Trophoblast cell (in vitro differentiated cells and primary cell): ENCODE data around the gene ZNF217.
A peak's percentile ranks its signal among the peaks of the same experiment; 100 is the strongest.
"Not testable (repeated sequence)": the region's sequence is repeated elsewhere in the genome, so short reads cannot be mapped to it uniquely, and the experiment has no call there.

ENCODE experiments used
- DNase-seq, 2 donors: peaks; one replicate each; pipeline ENCODE4 v3.0.0-alpha.2; 2016
- H2AFZ ChIP-seq: 2 replicates; pipeline ENCODE4 v1.6.1; 2013; ENCODE audit warnings: low read length, moderate library complexity, mild to moderate bottlenecking; ENCODE audit not compliant: insufficient read depth, poor library complexity
- H2AK5ac ChIP-seq: 2 replicates; pipeline ENCODE4 v1.6.1; 2013; ENCODE audit warnings: mild to moderate bottlenecking, low read length
- H2BK120ac ChIP-seq: 2 replicates; pipeline ENCODE4 v1.6.1; 2013; ENCODE audit warnings: low read length, mild to moderate bottlenecking, moderate library complexity; ENCODE audit not compliant: insufficient read depth, poor library complexity
- H2BK12ac ChIP-seq: 2 replicates; pipeline ENCODE4 v1.6.1; 2013; ENCODE audit warnings: mild to moderate bottlenecking, low read length, moderate library complexity
- H2BK5ac ChIP-seq: 2 replicates; pipeline ENCODE4 v1.6.1; 2013; ENCODE audit warnings: low read length, low read depth, moderate library complexity, mild to moderate bottlenecking; ENCODE audit not compliant: poor library complexity
- H3K14ac ChIP-seq: 2 replicates; pipeline ENCODE4 v1.6.1; 2013; ENCODE audit warnings: mild to moderate bottlenecking, low read length
- H3K18ac ChIP-seq: 2 replicates; pipeline ENCODE4 v1.6.1; 2013; ENCODE audit warnings: mild to moderate bottlenecking, low read length
- H3K23ac ChIP-seq: 2 replicates; pipeline ENCODE4 v1.6.1; 2013; ENCODE audit warnings: low read length
- H3K27ac ChIP-seq: 2 replicates; pipeline ENCODE4 v1.5.1; 2013; ENCODE audit warnings: low read depth, mild to moderate bottlenecking, inconsistent platforms, low read length, moderate library complexity
- H3K27me3 ChIP-seq: 2 replicates; pipeline ENCODE4 v1.6.1; 2013; ENCODE audit warnings: inconsistent platforms, mild to moderate bottlenecking, low read length, moderate library complexity; ENCODE audit not compliant: insufficient read depth
- H3K36me3 ChIP-seq, 2 experiments: 1 replicate in 1 of 2; 2 replicates in 1 of 2; pipeline ENCODE4 v1.6.1; 2013; ENCODE audit warnings: low read length in 2 of 2, mild to moderate bottlenecking in 2 of 2, moderate library complexity in 1 of 2; ENCODE audit not compliant: insufficient read depth in 2 of 2, control insufficient read depth in 1 of 2
- H3K4ac ChIP-seq: 2 replicates; pipeline ENCODE4 v1.6.1; 2013; ENCODE audit warnings: low read depth, mild to moderate bottlenecking, low read length, moderate library complexity
- H3K4me1 ChIP-seq, 2 experiments: 1 replicate in 1 of 2; 2 replicates in 1 of 2; pipeline ENCODE4 v1.6.1; 2013; ENCODE audit warnings: low read length in 2 of 2, mild to moderate bottlenecking in 2 of 2, moderate library complexity in 1 of 2; ENCODE audit not compliant: insufficient read depth in 2 of 2, control insufficient read depth in 1 of 2
- H3K4me2 ChIP-seq: 2 replicates; pipeline ENCODE4 v1.6.1; 2013; ENCODE audit warnings: inconsistent platforms, mild to moderate bottlenecking, low read length, moderate library complexity
- H3K4me3 ChIP-seq: 2 replicates; pipeline ENCODE4 v1.5.1; 2013; ENCODE audit warnings: mild to moderate bottlenecking, low read depth, low read length, inconsistent platforms
- H3K79me1 ChIP-seq: one replicate; pipeline ENCODE4 v1.6.1; 2013; ENCODE audit warnings: low read length
- H3K79me2 ChIP-seq: 2 replicates; pipeline ENCODE4 v1.6.1; 2013; ENCODE audit warnings: low read length, mild to moderate bottlenecking; ENCODE audit not compliant: control insufficient read depth, insufficient read depth, poor library complexity
- H3K9ac ChIP-seq: 2 replicates; pipeline ENCODE4 v1.6.1; 2013; ENCODE audit warnings: mild to moderate bottlenecking, low read length
- H3K9me3 ChIP-seq: 2 replicates; pipeline ENCODE4 v1.6.1; 2013; ENCODE audit warnings: low read depth, mild to moderate bottlenecking, control low read depth, inconsistent platforms, low read length; ENCODE audit not compliant: insufficient read depth
- H4K12ac ChIP-seq: 2 replicates; pipeline ENCODE4 v1.6.1; 2013; ENCODE audit warnings: low read depth, mild to moderate bottlenecking, low read length, moderate library complexity
- H4K8ac ChIP-seq: 2 replicates; pipeline ENCODE4 v1.6.1; 2013; ENCODE audit warnings: low read depth, mild to moderate bottlenecking, low read length, moderate library complexity
- H4K91ac ChIP-seq: one replicate; pipeline ENCODE4 v1.6.1; 2013; ENCODE audit warnings: low read depth, mild to moderate bottlenecking, low read length, moderate library complexity
- WGBS: extraction: QIAGEN DNeasy Blood & Tissue Kit; methylation state at CpG from one replicate; pipeline ENCODE4 v1.1.7; 2013; ENCODE audit warnings: missing lambda C conversion rate; ENCODE audit not compliant: insufficient read length, insufficient coverage; ENCODE audit errors: extremely low coverage; 5-methylcytosine and 5-hydroxymethylcytosine counted together

The ZNF217 gene

GRCh38 chr20:53608071-53608455 is 14.4 kb upstream of the ZNF217 start:
- H3K23ac ChIP-seq = no peak overlapping the region
- H3K4me1 ChIP-seq = peaks cover 2 to 17% of the 10 kb centered on the region in 2 experiments
- no peak overlapping the region for H2BK5ac ChIP-seq
- no peaks in the 10 kb centered on the region for H3K27me3 ChIP-seq
- no peak overlapping the region for H3K18ac ChIP-seq
- H2AFZ ChIP-seq = no peak overlapping the region
- peaks cover 13% of the 10 kb centered on the region for H3K79me1 ChIP-seq
- H2AK5ac ChIP-seq = peak overlapping the region; percentile 90
- DNase-seq = no peak
- H3K4me2 ChIP-seq = no peak overlapping the region
- peak overlapping the region; percentile 80 for H2BK120ac ChIP-seq
- WGBS = no CpG with 5 or more reads among the region's 23 CpGs
- H3K14ac ChIP-seq = no peak overlapping the region
- H4K12ac ChIP-seq = no peak overlapping the region
- no peak overlapping the region for H4K8ac ChIP-seq
- H3K79me2 ChIP-seq = no peaks in the 10 kb centered on the region
- H3K4me3 ChIP-seq = no peak overlapping the region
- H3K36me3 ChIP-seq = no peaks in the 10 kb centered on the region
- peak overlapping the region; percentile 93 for H2BK12ac ChIP-seq
- no peak overlapping the region for H3K9ac ChIP-seq
- H3K27ac ChIP-seq = no peak overlapping the region
- H3K4ac ChIP-seq = no peak overlapping the region
- no peaks in the 10 kb centered on the region for H3K9me3 ChIP-seq
- H4K91ac ChIP-seq = peak overlapping the region; percentile 78

- no CpG with 5 or more reads among the region's 8 CpGs for WGBS
- H3K4me2 ChIP-seq = no peak overlapping the region
- no peak overlapping the region for H2AFZ ChIP-seq
- no peak overlapping the region for H3K27ac ChIP-seq
- peak in 1 of 2 donors; percentile 42 for DNase-seq
- H3K4me3 ChIP-seq = no peak overlapping the region
- H3K9me3 ChIP-seq = no peaks in the 10 kb centered on the region
- H2BK120ac ChIP-seq = no peak overlapping the region
- no peaks in the 10 kb centered on the region for H3K36me3 ChIP-seq
- H3K14ac ChIP-seq = peak overlapping the region; percentile 40
- peak overlapping the region; percentile 7 for H4K8ac ChIP-seq
- peak overlapping the region; percentile 11 for H4K91ac ChIP-seq
- no peak overlapping the region for H3K9ac ChIP-seq
- H3K79me2 ChIP-seq = no peaks in the 10 kb centered on the region
- H2BK5ac ChIP-seq = no peak overlapping the region
- H3K27me3 ChIP-seq = no peaks in the 10 kb centered on the region
- no peak overlapping the region for H3K23ac ChIP-seq
- peaks cover 10% of the 10 kb centered on the region for H3K79me1 ChIP-seq
- peak overlapping the region; percentile 19 for H2AK5ac ChIP-seq
- H2BK12ac ChIP-seq = peak overlapping the region; percentile 87
- H3K4me1 ChIP-seq = peaks cover 2 to 13% of the 10 kb centered on the region in 2 experiments
- no peak overlapping the region for H4K12ac ChIP-seq
- H3K4ac ChIP-seq = no peak overlapping the region
- H3K18ac ChIP-seq = no peak overlapping the region
These were observed 12.8 kb upstream of the ZNF217 start for GRCh38 chr20:53606364-53606985.

- H4K91ac ChIP-seq, H2AFZ ChIP-seq, DNase-seq, H4K8ac ChIP-seq, H2BK12ac ChIP-seq, H3K27me3 ChIP-seq, H3K23ac ChIP-seq, H3K79me2 ChIP-seq, H3K18ac ChIP-seq, H3K9me3 ChIP-seq, H3K4me3 ChIP-seq, H2BK5ac ChIP-seq, H4K12ac ChIP-seq, H3K9ac ChIP-seq, H3K4ac ChIP-seq, H3K14ac ChIP-seq, H3K27ac ChIP-seq, H3K4me2 ChIP-seq, H2BK120ac ChIP-seq, H3K36me3 ChIP-seq, H2AK5ac ChIP-seq, H3K79me1 ChIP-seq: not testable (repeated sequence)
- H3K4me1 ChIP-seq = peaks cover 2 to 14% of the 10 kb centered on the region in 2 experiments
- no CpG with 5 or more reads among the region's 5 CpGs for WGBS
These were observed 11.8 kb upstream of the ZNF217 start for GRCh38 chr20:53605401-53605800.

GRCh38 chr20:53604846-53605245 is 11.2 kb upstream of the ZNF217 start:
- H3K9me3 ChIP-seq, H3K79me2 ChIP-seq, H3K27ac ChIP-seq, H2AFZ ChIP-seq, H3K4me3 ChIP-seq, H3K14ac ChIP-seq, H3K4me2 ChIP-seq, H3K27me3 ChIP-seq, H3K79me1 ChIP-seq, H3K4ac ChIP-seq, H3K9ac ChIP-seq, H4K8ac ChIP-seq, H2BK12ac ChIP-seq, H3K23ac ChIP-seq, H2AK5ac ChIP-seq, H3K18ac ChIP-seq, H4K12ac ChIP-seq, H3K36me3 ChIP-seq, DNase-seq, H2BK120ac ChIP-seq, H2BK5ac ChIP-seq, H4K91ac ChIP-seq: not testable (repeated sequence)
- no CpG with 5 or more reads among the region's 5 CpGs for WGBS
- peaks cover 2 to 14% of the 10 kb centered on the region in 2 experiments for H3K4me1 ChIP-seq
